ENCODE results near the gene KRT39. TPM values are rescaled to one million over a fixed set of nuclear protein-coding genes. Genes with fewer than 3 reads are reported as not detected.

KRT39 gene
- total RNA-seq, 4 donors from 2014 or later = not detected

DNA sequence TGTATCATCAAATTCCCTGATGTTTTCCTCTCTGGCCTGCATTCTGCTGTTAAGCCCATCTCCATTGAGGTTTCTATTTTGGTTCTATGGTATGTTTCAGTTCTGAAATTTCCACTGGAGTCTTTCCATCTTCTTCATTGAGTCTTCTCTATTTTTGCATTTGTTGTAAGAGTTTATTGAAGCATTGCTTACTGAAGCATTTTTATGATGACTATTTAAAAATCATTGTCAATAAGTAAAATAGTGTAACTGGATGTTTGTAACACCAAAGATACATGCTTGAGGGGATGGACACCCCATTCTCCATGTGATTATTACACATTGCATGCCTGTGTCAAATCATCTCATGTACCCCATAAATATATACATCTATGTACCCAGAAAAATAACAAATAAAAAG, 8.8 kb upstream of the KRT39 start:
- no peaks in the 10 kb centered on the region for H3K36me3 ChIP-seq

DNA sequence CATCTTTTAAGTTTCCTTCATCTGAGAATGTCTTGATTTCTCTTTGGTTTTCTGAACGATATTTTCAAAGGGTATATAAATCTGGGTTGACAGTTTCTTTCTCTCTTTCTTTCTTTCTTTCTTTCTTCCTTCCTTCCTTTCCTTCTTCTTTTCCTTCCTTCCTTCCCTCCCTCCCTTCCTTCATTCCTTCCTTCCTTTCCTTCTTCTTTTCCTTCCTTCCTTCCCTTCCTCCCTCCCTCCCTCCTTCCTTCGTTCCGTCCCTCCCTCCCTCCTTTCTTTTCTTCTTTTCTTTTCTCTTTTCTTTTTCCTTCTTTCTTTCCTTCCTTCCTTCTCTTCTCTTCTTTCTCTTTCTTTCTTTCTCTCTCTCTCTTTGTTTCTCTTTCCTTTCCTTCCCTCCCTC, 7.6 kb upstream of the KRT39 start:
- Histone ChIP-seq H3K4me3 (no peak overlapping the region), H3K27ac (no peak overlapping the region), H3K27me3 (peaks cover 0 to 4% of the 10 kb centered on the region in 2 donors), H3K9me3 (no peaks in the 10 kb centered on the region), H3K4me1 (no peaks in the 10 kb centered on the region), H3K36me3 (no peaks in the 10 kb centered on the region)
- TF ChIP-seq EP300 (IDR thresholded peaks at IDR 0.05) (no peak), POLR2A (IDR thresholded peaks at IDR 0.05) (no peak)
- TF ChIP-seq, protein P1, sequence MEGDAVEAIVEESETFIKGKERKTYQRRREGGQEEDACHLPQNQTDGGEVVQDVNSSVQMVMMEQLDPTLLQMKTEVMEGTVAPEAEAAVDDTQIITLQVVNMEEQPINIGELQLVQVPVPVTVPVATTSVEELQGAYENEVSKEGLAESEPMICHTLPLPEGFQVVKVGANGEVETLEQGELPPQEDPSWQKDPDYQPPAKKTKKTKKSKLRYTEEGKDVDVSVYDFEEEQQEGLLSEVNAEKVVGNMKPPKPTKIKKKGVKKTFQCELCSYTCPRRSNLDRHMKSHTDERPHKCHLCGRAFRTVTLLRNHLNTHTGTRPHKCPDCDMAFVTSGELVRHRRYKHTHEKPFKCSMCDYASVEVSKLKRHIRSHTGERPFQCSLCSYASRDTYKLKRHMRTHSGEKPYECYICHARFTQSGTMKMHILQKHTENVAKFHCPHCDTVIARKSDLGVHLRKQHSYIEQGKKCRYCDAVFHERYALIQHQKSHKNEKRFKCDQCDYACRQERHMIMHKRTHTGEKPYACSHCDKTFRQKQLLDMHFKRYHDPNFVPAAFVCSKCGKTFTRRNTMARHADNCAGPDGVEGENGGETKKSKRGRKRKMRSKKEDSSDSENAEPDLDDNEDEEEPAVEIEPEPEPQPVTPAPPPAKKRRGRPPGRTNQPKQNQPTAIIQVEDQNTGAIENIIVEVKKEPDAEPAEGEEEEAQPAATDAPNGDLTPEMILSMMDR (IDR thresholded peaks at IDR 0.05) = no peak
- 89 to 92% methylated on average over 3 of the region's 3 CpGs for WGBS, 2 donors
- no peak for DNase-seq (ENCODE audit: low spot score in 2 of 2)

More for the DNA sequence above, 8.8 kb upstream of the KRT39 start:
- H3K27me3 ChIP-seq = peaks cover 0 to 4% of the 10 kb centered on the region in 2 donors
- H3K27ac ChIP-seq = no peak overlapping the region
- DNase-seq (ENCODE audit: low spot score in 2 of 2) = no peak
- TF ChIP-seq POLR2A (IDR thresholded peaks at IDR 0.05) = no peak
- TF ChIP-seq, protein P1 (IDR thresholded peaks at IDR 0.05) = no peak
- no peak for TF ChIP-seq EP300 (IDR thresholded peaks at IDR 0.05)
- peaks cover 0 to 4% (median 0%) of the 10 kb centered on the region in 4 donors for H3K4me1 ChIP-seq
- no peak overlapping the region for H3K4me3 ChIP-seq
- H3K9me3 ChIP-seq = no peaks in the 10 kb centered on the region

DNA sequence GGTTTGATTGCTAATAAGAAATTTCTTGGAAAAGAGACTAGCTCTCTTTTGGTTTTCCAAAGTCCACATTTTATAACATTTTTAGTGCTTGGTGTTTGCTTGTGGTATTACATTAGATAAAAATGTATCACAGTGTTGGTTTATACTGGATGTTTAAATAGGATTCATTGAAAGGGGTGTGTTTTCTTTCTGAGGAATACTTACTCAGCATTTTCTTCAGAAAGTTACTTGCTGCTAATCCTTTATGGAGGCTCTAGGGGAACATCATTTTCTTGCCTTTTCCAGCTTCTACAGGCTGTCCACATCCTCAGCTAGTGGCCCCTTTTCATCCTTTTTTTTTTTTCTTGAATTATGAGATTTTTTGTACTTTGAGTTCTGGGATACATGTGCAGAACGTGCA, 834 bp upstream of the KRT39 start:
- H3K9me3 ChIP-seq = no peaks in the 10 kb centered on the region

DNA sequence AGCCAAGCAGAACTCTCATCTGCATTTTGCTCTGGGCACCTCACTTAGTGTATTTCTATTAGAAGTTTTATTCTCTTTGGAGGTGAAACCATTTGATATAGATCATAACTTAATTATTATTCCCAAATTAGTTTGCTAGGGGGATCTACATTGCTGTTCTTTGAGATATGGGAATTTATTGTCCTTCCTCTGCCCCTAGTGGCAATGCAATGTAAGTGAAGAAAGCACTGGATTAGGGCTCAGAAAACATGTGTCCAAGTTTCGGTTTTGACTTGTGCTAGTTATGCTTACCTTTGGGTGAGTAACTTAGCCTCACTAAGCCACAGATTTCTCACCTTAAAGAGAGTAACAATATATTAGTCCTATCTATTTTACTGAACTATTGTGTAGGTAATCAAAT, 2.9 kb downstream of the KRT39 start:
- DNase-seq (ENCODE audit: low spot score in 2 of 2) = no peak
- Histone ChIP-seq H3K27ac (no peak overlapping the region), H3K4me3 (no peak overlapping the region), H3K4me1 (no peaks in the 10 kb centered on the region), H3K27me3 (no peaks in the 10 kb centered on the region), H3K36me3 (no peaks in the 10 kb centered on the region), H3K9me3 (no peaks in the 10 kb centered on the region)
- 55 to 56% methylated on average over 1 of the region's 1 CpG for WGBS, 2 donors
- TF ChIP-seq EP300 (IDR thresholded peaks at IDR 0.05) = no peak
- TF ChIP-seq, protein P1 (IDR thresholded peaks at IDR 0.05) = peak; percentile 27 to 40 (median 34)

More for the DNA sequence above, 834 bp upstream of the KRT39 start:
- Histone ChIP-seq H3K27me3 (no peaks in the 10 kb centered on the region), H3K36me3 (no peaks in the 10 kb centered on the region), H3K4me1 (no peaks in the 10 kb centered on the region), H3K4me3 (no peak overlapping the region), H3K27ac (no peak overlapping the region)
- WGBS, 2 donors = 61 to 91% methylated on average over 1 of the region's 1 CpG
- DNase-seq (ENCODE audit: low spot score in 2 of 2) = no peak
- no peak for TF ChIP-seq POLR2A (IDR thresholded peaks at IDR 0.05)
- TF ChIP-seq EP300 (IDR thresholded peaks at IDR 0.05) = no peak
- TF ChIP-seq, protein P1 (IDR thresholded peaks at IDR 0.05) = no peak

DNA sequence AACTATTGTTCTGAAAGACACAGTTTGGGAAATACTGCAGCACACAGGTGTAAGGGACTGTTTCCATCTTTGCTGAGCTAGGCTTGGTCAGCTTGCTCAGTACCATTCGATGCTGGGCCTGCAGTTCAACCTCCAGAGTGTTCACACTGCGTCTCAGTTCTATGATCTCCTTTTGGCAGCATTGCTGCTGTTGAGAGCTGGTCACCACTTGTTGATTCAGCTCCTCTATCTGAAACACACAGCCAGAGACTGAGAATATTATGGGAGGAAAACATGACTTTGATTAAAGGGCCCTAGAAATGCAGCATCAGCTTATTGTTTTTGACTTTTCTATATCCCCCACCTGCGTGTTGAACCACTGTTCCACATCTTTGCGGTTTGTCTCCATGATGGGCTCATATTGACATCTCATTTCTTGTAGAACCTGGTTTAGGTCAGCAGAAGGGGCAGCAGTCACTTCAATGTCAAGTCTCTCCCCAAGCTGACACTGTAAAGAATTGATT, 4.6 kb downstream of the KRT39 start:
- TF ChIP-seq EP300 (IDR thresholded peaks at IDR 0.05) = no peak
- TF ChIP-seq, protein P1 (IDR thresholded peaks at IDR 0.05) = no peak
- TF ChIP-seq POLR2A (IDR thresholded peaks at IDR 0.05) = no peak
- Histone ChIP-seq H3K27ac (no peak overlapping the region), H3K27me3 (no peaks in the 10 kb centered on the region), H3K9me3 (no peaks in the 10 kb centered on the region), H3K4me1 (no peaks in the 10 kb centered on the region), H3K36me3 (no peaks in the 10 kb centered on the region), H3K4me3 (no peak overlapping the region)
- 89 to 94% methylated on average over 4 of the region's 4 CpGs for WGBS, 2 donors
- DNase-seq (ENCODE audit: low spot score in 2 of 2) = no peak
